Astrocyte of the cerebellum (primary cell): ENCODE results near the gene DNAH17.

Experiments used
- DNase-seq: peaks from one replicate; pipeline ENCODE4 v3.0.0-alpha.2; 2011; ENCODE audit warnings: low read depth
- H3K4me3 ChIP-seq: 2 replicates; pipeline ENCODE4 v1.5.1; 2011; ENCODE audit warnings: mild to moderate bottlenecking, low read depth, low read length, moderate library complexity
- in situ Hi-C: cut with HindIII; loops from 2 replicates; pipeline ENCODE4 v1.10.0; 2017; ENCODE audit warnings: low sequenced_read_pairs
- TF ChIP-seq, protein P1 (sequence below): IDR thresholded peaks from 2 replicates; pipeline ENCODE4 v1.5.1; 2012; ENCODE audit warnings: low read length, low read depth, moderate library complexity, mild to moderate bottlenecking; ENCODE audit errors: missing control alignments

DNAH17 gene

DNA sequence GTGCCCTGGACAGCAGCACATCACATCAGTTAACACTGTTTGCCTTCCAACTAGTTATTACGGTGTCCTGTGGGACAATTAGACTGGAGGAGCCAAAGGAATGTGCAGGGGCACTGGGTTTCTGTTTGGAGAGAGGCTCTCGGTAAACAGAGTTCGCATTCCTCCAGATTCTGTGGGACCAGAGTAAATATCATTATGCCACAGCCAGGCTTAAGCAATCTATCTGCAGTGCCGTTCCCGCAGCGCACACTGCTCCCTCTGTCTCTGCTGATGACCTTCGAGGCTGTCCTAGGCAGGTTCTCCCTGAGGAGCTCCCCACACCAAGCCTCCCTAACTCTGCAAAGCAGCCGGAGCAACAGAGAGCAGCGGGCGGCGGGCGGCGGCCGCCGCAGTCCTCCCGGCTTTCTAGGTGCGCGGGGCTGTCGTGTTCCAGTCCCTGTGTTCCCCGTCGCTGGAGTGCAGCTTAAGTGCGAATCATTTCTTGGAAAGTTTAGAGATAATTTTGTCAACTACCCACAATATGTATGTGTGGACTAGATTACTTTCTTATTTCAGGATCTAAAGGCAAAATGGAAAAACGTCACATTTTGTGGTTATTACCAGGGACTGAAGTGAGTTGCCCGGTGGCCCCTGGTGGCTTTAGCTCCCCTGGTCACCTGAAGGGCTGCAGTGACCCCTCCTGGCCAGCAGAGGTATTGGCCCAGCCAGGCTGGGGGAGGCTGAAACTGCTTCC, 155.5 kb downstream of the DNAH17 start:
- no peak overlapping the region for H3K4me3 ChIP-seq
- no peak for DNase-seq
- TF ChIP-seq, protein P1, sequence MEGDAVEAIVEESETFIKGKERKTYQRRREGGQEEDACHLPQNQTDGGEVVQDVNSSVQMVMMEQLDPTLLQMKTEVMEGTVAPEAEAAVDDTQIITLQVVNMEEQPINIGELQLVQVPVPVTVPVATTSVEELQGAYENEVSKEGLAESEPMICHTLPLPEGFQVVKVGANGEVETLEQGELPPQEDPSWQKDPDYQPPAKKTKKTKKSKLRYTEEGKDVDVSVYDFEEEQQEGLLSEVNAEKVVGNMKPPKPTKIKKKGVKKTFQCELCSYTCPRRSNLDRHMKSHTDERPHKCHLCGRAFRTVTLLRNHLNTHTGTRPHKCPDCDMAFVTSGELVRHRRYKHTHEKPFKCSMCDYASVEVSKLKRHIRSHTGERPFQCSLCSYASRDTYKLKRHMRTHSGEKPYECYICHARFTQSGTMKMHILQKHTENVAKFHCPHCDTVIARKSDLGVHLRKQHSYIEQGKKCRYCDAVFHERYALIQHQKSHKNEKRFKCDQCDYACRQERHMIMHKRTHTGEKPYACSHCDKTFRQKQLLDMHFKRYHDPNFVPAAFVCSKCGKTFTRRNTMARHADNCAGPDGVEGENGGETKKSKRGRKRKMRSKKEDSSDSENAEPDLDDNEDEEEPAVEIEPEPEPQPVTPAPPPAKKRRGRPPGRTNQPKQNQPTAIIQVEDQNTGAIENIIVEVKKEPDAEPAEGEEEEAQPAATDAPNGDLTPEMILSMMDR: peak; percentile 100
- in situ Hi-C loops: loop anchor here (5.0 kb wide), 1 partner anchor 79 kb away; no protein-coding TSS in a partner anchor

DNA sequence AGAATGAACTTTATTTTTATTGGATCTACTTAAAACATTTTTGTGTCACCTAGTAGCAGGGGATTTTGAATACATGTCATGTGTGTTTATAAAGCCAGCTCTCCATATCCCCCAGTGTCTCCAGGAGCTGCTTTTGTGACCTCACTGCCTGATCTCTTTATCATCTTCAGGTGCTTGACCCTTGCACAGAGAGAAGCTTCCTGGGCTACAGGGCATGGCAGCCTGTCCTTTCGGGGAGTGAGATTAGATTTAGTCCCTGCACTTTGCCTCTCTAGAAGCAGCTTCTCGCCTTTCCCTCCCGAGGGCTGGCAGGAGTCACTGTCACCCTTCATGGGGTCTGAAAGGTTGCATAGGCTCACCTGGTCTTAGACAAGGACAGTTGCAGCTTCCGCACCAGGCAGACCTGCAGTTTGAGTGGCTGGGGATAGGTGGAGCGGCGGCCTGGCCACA, 156.1 kb downstream of the DNAH17 start:
- in situ Hi-C loops: loop anchor here (5.0 kb wide), 1 partner anchor 79 kb away; no protein-coding TSS in a partner anchor

DNA sequence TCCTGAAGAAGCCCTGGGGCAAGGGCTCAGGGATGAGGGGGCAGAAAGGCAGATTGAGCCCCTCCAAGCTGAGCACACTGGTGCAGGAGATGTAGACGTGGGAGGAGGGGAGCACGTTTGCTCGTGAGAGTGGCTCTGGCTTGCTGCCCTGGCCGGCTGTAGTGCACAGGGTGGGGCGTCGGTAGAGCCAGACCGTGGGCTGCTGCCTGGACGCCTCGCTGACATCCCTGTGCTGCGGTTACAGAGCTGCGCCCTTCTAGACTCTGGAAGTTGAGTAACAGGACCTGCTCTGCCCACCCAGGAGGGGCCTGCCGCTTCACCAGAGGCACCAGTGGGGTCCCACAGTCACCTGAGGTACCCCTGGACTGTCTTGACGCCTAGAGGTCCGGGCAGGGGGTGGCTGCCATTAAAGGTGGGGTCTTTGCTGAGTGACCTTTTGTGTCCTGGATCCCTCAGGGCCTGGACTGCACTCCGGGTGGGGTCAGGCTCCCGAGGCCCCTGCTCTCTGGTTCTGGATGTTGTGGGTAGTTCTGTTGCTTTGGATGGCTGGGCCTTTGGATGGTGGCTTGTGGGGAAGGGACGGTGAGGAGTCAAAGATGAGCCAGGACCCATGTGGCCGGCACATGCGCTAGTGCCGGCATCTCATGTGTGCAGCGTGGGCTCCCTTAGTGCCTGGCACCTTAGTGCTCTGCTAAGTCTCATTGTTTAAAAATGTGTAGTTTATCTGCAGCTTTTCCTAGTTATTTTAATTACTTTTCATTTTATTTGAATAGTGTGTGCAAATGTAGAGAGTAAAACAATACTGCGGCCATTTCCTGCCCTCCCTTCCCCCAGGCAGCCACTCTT, 157.0 kb downstream of the DNAH17 start:
- in situ Hi-C loops: loop anchor here (5.0 kb wide), 1 partner anchor 78 kb away; no protein-coding TSS in a partner anchor
- DNase-seq: no peak

More for the DNA sequence above, 156.1 kb downstream of the DNAH17 start:
- TF ChIP-seq, protein P1: no peak
- no peak for DNase-seq
- no peak overlapping the region for H3K4me3 ChIP-seq

DNA sequence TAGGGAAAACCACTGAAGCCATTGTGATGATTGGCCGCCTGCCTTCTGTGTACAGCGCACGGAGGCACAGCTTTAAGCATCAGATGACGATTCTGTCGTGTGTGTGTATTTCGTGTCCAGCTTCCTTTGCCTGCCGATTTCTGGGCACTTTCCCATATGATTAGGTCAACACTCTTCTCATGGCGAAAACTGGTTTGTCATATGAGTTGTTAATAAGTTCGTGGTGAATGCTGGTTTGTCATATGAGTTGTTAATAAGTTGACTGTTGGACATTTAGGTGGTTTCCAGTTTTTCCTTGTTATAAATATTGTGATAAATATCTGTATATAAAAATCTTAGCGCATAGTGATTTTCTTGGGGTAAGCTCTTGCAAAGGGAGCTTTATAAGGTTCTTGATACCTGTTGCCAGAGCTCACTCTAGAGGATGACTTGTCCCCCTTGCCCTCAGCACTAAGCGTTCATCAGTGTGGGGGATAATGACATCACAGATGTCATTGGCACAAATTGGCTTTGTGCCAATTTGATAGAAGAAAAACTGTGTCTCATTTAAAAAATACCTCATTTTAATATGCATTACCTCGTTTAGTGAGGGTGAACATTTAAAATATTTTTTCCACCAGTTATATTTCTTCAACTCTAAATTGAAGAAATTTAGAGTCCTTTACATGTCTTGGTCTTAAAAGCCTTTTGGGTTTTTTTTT, 158.7 kb downstream of the DNAH17 start:
- no peak for DNase-seq
- in situ Hi-C loops: no loop called here
- TF ChIP-seq, protein P1: no peak
- no peak overlapping the region for H3K4me3 ChIP-seq

More for the DNA sequence above, 157.0 kb downstream of the DNAH17 start:
- TF ChIP-seq, protein P1: no peak
- H3K4me3 ChIP-seq: no peak overlapping the region

DNA sequence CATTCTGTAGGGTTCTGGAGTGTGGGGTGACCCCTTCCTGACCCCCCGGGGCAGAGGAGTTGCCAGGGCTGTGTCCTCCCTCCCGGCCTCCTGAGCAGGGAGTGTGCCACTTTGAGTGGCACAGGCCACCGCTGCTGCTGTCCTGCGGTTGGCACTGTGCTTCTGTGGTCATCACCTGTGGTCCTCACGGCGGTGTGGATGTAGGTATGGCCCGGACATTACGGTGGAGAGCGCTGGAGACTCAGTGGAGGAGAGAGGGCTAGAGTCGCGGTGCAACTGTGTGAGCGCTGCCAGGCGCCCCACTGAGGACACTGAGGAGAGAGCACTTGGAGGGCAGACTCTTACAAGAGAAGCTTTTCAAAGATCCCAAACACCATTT, 159.7 kb downstream of the DNAH17 start:
- in situ Hi-C loops: no loop called here
- H3K4me3 ChIP-seq: no peak overlapping the region
- DNase-seq: no peak
- TF ChIP-seq, protein P1: no peak

DNA sequence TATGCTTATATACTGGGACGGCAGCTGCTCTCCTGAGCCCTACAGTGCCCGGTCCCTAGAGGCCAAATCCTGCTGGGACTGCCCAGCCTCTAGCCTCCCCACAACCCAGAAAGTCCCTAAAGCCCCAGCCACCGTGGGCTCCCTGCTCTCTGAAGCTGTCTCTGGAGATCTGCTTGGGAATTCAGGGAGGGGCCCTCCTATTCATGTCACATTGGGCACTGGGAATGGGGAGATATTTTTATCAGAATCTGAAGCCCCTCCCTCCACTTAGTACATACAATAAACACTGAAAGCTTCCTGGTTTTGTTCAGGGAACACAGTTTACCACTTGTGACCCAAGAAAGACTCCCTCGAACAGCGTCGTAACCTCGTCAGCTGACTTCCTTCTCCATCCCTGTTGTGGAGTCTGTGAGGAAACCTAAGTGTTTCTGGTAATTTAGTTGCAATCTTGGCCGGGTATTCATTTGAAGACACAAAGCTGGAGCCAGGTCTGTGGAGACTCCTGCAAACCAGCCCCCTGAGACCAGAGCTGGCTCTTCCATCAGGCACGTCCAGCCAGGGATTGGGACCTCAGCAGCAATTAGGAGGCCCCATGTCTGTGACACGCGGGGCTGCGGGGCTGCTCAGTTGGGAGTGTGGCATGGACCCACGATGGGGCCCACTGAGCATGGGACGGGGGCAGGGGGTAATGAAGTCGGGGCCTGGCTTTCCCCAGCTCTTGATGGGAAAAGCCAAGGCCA, 160.2 kb downstream of the DNAH17 start:
- no peak overlapping the region for H3K4me3 ChIP-seq
- DNase-seq: no peak
- in situ Hi-C loops: no loop called here
- TF ChIP-seq, protein P1: no peak
